WTC11 (cell line): ENCODE results near the gene SORCS2. TPM values are rescaled to one million over a fixed set of nuclear protein-coding genes. Genes with fewer than 3 reads are reported as not detected.

Experiments used
- ATAC-seq: fragments of 200-7000 bp; cut with Tn5 transposase; 2 replicates; pipeline ENCODE4 v1.10.0; 2021; ENCODE audit warnings: mild to moderate bottlenecking, moderate library complexity
- CTCF ChIA-PET: fragments of 300-600 bp; sonication (Branson Sonifier 250); formaldehyde crosslinking; loops from one replicate; lab custom pipeline; 2021; ENCODE audit warnings: antibody characterized with exemption; lab: Charles Lee
- POLR2A ChIA-PET: fragments of 350-600 bp; sonication (Branson Sonifier 250); formaldehyde crosslinking; loops from one replicate; lab custom pipeline; 2021; ENCODE audit warnings: antibody characterized with exemption; lab: Charles Lee
- DNase-seq: peaks from one replicate; pipeline ENCODE4 v3.0.0; 2021; ENCODE audit warnings: low spot score
- H3K27ac Mint-ChIP-seq: 2 replicates; pipeline ENCODE4 v1.8.0; 2021; ENCODE audit warnings: mixed read lengths
- H3K27me3 Mint-ChIP-seq: 2 replicates; pipeline ENCODE4 v1.8.0; 2021; ENCODE audit warnings: low read depth, mild to moderate bottlenecking, moderate library complexity, mixed read lengths
- H3K36me3 Mint-ChIP-seq: 2 replicates; pipeline ENCODE4 v1.8.0; 2021; ENCODE audit warnings: mixed read lengths
- H3K4me1 Mint-ChIP-seq: 2 replicates; pipeline ENCODE4 v1.8.0; 2022; ENCODE audit warnings: mixed read lengths
- H3K4me3 Mint-ChIP-seq: 2 replicates; pipeline ENCODE4 v1.8.0; 2021; ENCODE audit warnings: mild to moderate bottlenecking, moderate library complexity, mixed read lengths
- H3K9me3 Mint-ChIP-seq: 2 replicates; pipeline ENCODE4 v1.8.0; 2021; ENCODE audit warnings: mixed read lengths
- CBFB ChIP-seq: sonication (generic); formaldehyde crosslinking; IDR thresholded peaks from 2 replicates; pipeline ENCODE4 v1.8.1; 2022; ENCODE audit warnings: mild to moderate bottlenecking, low read depth, missing genetic modification reagents
- CREM ChIP-seq: sonication (generic); formaldehyde crosslinking; IDR thresholded peaks from 2 replicates; pipeline ENCODE4 v1.8.1; 2022; ENCODE audit warnings: mild to moderate bottlenecking, missing genetic modification reagents, moderate library complexity
- FOXP1 ChIP-seq: sonication (generic); formaldehyde crosslinking; IDR thresholded peaks from 2 replicates; pipeline ENCODE4 v1.8.0; 2022; ENCODE audit warnings: missing genetic modification reagents, mild to moderate bottlenecking, moderate library complexity, borderline replicate concordance
- HMGA2 ChIP-seq: fragments of 250-450 bp; sonication (Bioruptor Pico); IDR thresholded peaks from 2 replicates; pipeline ENCODE4 v1.4.0; 2021; ENCODE audit warnings: mild to moderate bottlenecking, moderate library complexity
- NR3C1 ChIP-seq: sonication (generic); formaldehyde crosslinking; conservative IDR thresholded peaks from 2 replicates; pipeline ENCODE4 v1.8.1; 2023; ENCODE audit warnings: low read depth, mild to moderate bottlenecking, missing genetic modification reagents
- PRRX2 ChIP-seq: fragments of 250-450 bp; sonication (Bioruptor Pico); IDR thresholded peaks from 2 replicates; pipeline ENCODE4 v1.8.0; 2021; ENCODE audit warnings: mild to moderate bottlenecking
- SP1 ChIP-seq: sonication (generic); formaldehyde crosslinking; conservative IDR thresholded peaks from 2 replicates; pipeline ENCODE4 v1.8.1; 2022; ENCODE audit warnings: missing genetic modification reagents
- TEAD1 ChIP-seq: sonication (generic); formaldehyde crosslinking; IDR thresholded peaks from 2 replicates; pipeline ENCODE4 v1.8.0; 2022; ENCODE audit warnings: mild to moderate bottlenecking, missing genetic modification reagents
- ZBTB21 ChIP-seq: sonication (generic); formaldehyde crosslinking; IDR thresholded peaks from 2 replicates; pipeline ENCODE4 v1.8.1; 2023; ENCODE audit warnings: mild to moderate bottlenecking, missing genetic modification reagents, borderline replicate concordance
- ZNF263 ChIP-seq: sonication (generic); formaldehyde crosslinking; IDR thresholded peaks from 2 replicates; pipeline ENCODE4 v1.8.1; 2022; ENCODE audit warnings: low read depth, mild to moderate bottlenecking, moderate library complexity, missing genetic modification reagents
- ZNF317 ChIP-seq: sonication (generic); formaldehyde crosslinking; IDR thresholded peaks from 2 replicates; pipeline ENCODE4 v1.8.1; 2023; ENCODE audit warnings: low read depth, mild to moderate bottlenecking, moderate library complexity, missing genetic modification reagents, borderline replicate concordance
- total RNA-seq: library from RNA; stranded (reverse); gene quantifications from 3 replicates; pipeline ENCODE4 v1.2.3, GENCODE V29; 2021
- TF ChIP-seq, protein P1 (sequence below): fragments of 250-450 bp; sonication (Bioruptor Pico); IDR thresholded peaks from 2 replicates; pipeline ENCODE4 v1.9.0; 2021; ENCODE audit warnings: mild to moderate bottlenecking
- TF ChIP-seq, protein P2 (sequence below): sonication (generic); formaldehyde crosslinking; IDR thresholded peaks from 2 replicates; pipeline ENCODE4 v1.8.1; 2023; ENCODE audit warnings: mild to moderate bottlenecking, missing genetic modification reagents, moderate library complexity
- TF ChIP-seq, protein P3 (sequence below): sonication (generic); formaldehyde crosslinking; IDR thresholded peaks from 2 replicates; pipeline ENCODE4 v1.8.1; 2022; ENCODE audit warnings: missing genetic modification reagents, borderline replicate concordance
- TF ChIP-seq, protein P4 (sequence below): sonication (generic); formaldehyde crosslinking; IDR thresholded peaks from 2 replicates; pipeline ENCODE4 v1.8.0; 2022; ENCODE audit warnings: missing genetic modification reagents
- TF ChIP-seq, protein P5 (sequence below): sonication (generic); formaldehyde crosslinking; IDR thresholded peaks from 2 replicates; pipeline ENCODE4 v1.8.0; 2022; ENCODE audit warnings: mild to moderate bottlenecking, missing genetic modification reagents
- TF ChIP-seq, protein P6 (sequence below): fragments of 200-600 bp; IDR thresholded peaks from 2 replicates; pipeline ENCODE4 v1.8.0; 2022; ENCODE audit warnings: antibody characterized with exemption

SORCS2 gene
- total RNA-seq, 1 experiment from 2014 or later: 6.6 TPM

DNA sequence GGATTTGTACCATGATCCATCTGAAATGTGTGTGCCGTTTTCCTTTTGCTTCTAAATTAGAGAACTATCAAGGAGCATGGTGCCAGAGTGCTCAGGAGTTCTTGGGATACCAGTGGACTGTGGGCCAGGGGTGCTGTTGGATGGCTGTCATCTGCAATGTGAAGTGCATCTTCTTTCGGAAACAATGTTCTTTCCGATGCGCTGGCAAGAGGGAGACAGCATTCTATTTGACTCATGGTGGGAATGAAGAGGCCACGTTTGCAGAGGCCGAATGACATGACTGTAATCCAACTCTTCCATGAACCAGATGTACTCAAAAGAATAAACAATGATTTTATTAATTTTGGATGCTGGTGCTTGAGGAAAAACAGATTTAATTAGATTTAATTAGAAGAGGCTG, 45.5 kb downstream of the SORCS2 start (continued):
- TF ChIP-seq, protein P1, sequence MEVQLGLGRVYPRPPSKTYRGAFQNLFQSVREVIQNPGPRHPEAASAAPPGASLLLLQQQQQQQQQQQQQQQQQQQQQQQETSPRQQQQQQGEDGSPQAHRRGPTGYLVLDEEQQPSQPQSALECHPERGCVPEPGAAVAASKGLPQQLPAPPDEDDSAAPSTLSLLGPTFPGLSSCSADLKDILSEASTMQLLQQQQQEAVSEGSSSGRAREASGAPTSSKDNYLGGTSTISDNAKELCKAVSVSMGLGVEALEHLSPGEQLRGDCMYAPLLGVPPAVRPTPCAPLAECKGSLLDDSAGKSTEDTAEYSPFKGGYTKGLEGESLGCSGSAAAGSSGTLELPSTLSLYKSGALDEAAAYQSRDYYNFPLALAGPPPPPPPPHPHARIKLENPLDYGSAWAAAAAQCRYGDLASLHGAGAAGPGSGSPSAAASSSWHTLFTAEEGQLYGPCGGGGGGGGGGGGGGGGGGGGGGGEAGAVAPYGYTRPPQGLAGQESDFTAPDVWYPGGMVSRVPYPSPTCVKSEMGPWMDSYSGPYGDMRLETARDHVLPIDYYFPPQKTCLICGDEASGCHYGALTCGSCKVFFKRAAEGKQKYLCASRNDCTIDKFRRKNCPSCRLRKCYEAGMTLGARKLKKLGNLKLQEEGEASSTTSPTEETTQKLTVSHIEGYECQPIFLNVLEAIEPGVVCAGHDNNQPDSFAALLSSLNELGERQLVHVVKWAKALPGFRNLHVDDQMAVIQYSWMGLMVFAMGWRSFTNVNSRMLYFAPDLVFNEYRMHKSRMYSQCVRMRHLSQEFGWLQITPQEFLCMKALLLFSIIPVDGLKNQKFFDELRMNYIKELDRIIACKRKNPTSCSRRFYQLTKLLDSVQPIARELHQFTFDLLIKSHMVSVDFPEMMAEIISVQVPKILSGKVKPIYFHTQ (CRISPR knock-in tag): no peak
- TF ChIP-seq ZNF263 (no peak), ZBTB21 (CRISPR knock-in tag) (no peak), CBFB (CRISPR knock-in tag) (no peak), TEAD1 (no peak), ZNF317 (CRISPR knock-in tag) (no peak)
- TF ChIP-seq, protein P2, sequence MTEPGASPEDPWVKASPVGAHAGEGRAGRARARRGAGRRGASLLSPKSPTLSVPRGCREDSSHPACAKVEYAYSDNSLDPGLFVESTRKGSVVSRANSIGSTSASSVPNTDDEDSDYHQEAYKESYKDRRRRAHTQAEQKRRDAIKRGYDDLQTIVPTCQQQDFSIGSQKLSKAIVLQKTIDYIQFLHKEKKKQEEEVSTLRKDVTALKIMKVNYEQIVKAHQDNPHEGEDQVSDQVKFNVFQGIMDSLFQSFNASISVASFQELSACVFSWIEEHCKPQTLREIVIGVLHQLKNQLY: no peak
- TF ChIP-seq, protein P3, sequence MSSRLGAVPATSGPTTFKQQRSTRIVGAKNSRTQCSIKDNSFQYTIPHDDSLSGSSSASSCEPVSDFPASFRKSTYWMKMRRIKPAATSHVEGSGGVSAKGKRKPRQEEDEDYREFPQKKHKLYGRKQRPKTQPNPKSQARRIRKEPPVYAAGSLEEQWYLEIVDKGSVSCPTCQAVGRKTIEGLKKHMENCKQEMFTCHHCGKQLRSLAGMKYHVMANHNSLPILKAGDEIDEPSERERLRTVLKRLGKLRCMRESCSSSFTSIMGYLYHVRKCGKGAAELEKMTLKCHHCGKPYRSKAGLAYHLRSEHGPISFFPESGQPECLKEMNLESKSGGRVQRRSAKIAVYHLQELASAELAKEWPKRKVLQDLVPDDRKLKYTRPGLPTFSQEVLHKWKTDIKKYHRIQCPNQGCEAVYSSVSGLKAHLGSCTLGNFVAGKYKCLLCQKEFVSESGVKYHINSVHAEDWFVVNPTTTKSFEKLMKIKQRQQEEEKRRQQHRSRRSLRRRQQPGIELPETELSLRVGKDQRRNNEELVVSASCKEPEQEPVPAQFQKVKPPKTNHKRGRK (CRISPR knock-in tag): no peak
- TF ChIP-seq, protein P4, sequence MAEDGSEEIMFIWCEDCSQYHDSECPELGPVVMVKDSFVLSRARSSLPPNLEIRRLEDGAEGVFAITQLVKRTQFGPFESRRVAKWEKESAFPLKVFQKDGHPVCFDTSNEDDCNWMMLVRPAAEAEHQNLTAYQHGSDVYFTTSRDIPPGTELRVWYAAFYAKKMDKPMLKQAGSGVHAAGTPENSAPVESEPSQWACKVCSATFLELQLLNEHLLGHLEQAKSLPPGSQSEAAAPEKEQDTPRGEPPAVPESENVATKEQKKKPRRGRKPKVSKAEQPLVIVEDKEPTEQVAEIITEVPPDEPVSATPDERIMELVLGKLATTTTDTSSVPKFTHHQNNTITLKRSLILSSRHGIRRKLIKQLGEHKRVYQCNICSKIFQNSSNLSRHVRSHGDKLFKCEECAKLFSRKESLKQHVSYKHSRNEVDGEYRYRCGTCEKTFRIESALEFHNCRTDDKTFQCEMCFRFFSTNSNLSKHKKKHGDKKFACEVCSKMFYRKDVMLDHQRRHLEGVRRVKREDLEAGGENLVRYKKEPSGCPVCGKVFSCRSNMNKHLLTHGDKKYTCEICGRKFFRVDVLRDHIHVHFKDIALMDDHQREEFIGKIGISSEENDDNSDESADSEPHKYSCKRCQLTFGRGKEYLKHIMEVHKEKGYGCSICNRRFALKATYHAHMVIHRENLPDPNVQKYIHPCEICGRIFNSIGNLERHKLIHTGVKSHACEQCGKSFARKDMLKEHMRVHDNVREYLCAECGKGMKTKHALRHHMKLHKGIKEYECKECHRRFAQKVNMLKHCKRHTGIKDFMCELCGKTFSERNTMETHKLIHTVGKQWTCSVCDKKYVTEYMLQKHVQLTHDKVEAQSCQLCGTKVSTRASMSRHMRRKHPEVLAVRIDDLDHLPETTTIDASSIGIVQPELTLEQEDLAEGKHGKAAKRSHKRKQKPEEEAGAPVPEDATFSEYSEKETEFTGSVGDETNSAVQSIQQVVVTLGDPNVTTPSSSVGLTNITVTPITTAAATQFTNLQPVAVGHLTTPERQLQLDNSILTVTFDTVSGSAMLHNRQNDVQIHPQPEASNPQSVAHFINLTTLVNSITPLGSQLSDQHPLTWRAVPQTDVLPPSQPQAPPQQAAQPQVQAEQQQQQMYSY (CRISPR knock-in tag): no peak

DNA sequence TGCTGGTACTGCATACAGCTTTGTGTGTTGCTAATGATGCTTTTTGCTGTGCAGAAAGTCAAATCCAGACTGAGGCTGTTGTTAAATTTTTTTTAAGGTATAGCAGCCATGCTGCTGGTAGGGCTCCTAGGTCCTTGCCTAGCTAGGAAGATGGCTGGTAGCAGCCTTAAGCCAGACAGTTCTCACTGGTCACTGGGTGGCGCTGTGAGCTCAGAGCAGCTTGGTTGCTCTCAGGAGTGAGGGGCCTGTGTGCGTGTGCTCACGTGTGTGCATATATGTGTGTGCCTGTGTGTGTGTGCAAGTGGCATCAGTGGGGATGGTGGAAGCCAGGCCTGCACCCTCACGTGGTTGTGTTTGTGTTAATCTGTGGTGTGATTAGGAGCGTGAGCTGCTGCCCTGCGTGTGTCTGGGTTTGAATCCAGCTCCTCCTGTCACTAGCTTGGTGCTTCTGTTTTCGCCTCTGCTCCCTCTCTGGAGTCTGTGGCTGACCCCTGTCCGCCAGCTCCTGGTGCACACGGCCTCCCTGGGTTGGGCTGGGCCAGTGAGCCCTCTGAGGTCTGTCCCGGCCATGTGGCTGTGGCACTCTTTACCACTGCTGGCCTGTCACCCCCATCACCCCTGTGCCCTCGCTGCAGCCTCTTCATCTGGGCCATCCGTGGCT, 46.1 kb downstream of the SORCS2 start:
- DNase-seq (peak; percentile 45), ATAC-seq (peak; percentile 61; the same call in 1 of the 2 replicates)
- CTCF ChIA-PET: interaction anchor here (0.6 to 2.0 kb wide), 26 partner anchors 12 to 482 kb away, joined by 3 to 21 read pairs (median 3); partner anchors contain the start of gene SORCS2
- no peak overlapping the region for H3K27ac Mint-ChIP-seq
- TF ChIP-seq FOXP1 (no peak), CREM (CRISPR knock-in tag) (no peak), HMGA2 (CRISPR knock-in tag) (no peak), PRRX2 (CRISPR knock-in tag) (no peak), SP1 (CRISPR knock-in tag) (no peak), NR3C1 (CRISPR knock-in tag) (no peak)
- TF ChIP-seq, protein P5, sequence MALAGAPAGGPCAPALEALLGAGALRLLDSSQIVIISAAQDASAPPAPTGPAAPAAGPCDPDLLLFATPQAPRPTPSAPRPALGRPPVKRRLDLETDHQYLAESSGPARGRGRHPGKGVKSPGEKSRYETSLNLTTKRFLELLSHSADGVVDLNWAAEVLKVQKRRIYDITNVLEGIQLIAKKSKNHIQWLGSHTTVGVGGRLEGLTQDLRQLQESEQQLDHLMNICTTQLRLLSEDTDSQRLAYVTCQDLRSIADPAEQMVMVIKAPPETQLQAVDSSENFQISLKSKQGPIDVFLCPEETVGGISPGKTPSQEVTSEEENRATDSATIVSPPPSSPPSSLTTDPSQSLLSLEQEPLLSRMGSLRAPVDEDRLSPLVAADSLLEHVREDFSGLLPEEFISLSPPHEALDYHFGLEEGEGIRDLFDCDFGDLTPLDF (CRISPR knock-in tag): no peak
- TF ChIP-seq, protein P6, sequence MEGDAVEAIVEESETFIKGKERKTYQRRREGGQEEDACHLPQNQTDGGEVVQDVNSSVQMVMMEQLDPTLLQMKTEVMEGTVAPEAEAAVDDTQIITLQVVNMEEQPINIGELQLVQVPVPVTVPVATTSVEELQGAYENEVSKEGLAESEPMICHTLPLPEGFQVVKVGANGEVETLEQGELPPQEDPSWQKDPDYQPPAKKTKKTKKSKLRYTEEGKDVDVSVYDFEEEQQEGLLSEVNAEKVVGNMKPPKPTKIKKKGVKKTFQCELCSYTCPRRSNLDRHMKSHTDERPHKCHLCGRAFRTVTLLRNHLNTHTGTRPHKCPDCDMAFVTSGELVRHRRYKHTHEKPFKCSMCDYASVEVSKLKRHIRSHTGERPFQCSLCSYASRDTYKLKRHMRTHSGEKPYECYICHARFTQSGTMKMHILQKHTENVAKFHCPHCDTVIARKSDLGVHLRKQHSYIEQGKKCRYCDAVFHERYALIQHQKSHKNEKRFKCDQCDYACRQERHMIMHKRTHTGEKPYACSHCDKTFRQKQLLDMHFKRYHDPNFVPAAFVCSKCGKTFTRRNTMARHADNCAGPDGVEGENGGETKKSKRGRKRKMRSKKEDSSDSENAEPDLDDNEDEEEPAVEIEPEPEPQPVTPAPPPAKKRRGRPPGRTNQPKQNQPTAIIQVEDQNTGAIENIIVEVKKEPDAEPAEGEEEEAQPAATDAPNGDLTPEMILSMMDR: peak; percentile 28; the same call in 1 of the 2 replicates
- peaks cover 11% of the 10 kb centered on the region for H3K9me3 Mint-ChIP-seq
- H3K36me3 Mint-ChIP-seq: no peaks in the 10 kb centered on the region
- POLR2A ChIA-PET: no interaction called here
- H3K27me3 Mint-ChIP-seq: no peaks in the 10 kb centered on the region
- no peak overlapping the region for H3K4me3 Mint-ChIP-seq
- no peaks in the 10 kb centered on the region for H3K4me1 Mint-ChIP-seq
